Measurements from ENCODE around the gene FYN.

Gene FYN

DNA sequence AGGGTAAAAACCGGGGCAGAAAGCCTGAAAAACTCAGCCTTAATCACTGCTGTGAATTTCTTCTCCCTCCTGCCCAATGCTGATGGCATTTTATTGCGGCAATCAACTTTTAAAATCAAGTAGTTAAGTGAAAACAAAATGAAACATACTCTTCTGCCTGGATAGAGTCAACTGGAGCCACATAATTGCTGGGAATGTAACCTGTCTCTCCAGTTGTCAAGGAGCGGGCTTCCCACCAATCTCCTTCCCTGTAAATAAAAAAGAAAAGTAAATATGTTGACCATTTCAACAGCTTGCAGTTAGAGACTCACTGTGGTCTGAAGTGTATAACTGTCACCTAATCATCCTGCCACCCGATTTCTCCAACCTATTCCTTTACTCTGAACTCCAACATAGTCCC is 165.5 kb downstream of the FYN start:
- DNase-seq (ENCODE audit: low spot score): no peak

DNA sequence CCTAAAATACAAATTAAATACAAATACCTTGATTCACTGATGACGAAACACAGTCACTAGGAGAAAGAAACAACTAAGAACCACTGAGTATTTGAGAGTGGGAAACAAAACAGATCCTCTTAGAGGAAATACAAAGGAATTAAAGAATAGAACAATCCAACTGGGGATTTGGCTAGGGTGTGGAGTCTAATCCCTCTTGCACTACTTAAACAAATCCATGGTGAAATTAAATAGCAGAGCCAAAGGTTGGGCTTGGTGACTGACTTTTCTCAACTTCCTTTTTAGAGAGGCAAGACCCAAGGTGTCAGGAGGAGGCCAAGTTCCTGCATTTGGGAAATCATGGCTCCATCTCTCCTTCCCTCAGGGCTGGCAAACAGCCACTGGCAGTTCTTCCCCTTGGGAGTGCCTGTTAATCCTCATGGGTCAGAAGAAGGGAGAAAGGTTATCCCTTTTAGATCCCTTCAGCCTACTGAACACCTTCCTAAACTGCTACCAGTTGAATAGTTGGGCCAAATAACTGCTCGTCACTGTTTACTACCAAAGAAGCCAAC is 166.3 kb downstream of the FYN start:
- DNase-seq (ENCODE audit: low spot score): no peak

GRCh38 chr6:111703723-111704122 is 169.5 kb downstream of the FYN start:
- no peak for DNase-seq (ENCODE audit: low spot score)

- no peak for DNase-seq (ENCODE audit: low spot score)
Observed at GRCh38 chr6:111702268-111702667, 171.0 kb downstream of the FYN start.

DNA sequence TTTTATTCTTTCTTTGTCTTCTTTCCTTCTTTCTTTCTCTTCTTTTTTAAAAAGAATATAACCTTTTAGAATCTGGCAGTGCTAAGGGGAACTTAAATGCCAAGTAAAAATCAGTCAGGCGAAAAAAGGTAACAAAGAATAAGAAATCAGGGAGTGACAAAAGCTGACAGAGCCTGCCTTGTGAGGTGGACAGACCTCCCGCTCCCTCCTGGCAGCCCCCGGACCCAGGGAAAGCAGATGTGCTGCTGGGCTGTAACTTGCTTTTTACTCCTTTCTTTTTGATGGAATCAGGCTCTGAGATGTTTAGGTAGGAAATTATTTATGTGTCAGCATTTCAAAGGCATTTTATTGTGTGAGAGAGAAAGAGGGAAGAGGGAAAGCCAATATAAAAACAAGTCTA is 172.1 kb downstream of the FYN start:
- DNase-seq (ENCODE audit: low spot score): no peak

DNA sequence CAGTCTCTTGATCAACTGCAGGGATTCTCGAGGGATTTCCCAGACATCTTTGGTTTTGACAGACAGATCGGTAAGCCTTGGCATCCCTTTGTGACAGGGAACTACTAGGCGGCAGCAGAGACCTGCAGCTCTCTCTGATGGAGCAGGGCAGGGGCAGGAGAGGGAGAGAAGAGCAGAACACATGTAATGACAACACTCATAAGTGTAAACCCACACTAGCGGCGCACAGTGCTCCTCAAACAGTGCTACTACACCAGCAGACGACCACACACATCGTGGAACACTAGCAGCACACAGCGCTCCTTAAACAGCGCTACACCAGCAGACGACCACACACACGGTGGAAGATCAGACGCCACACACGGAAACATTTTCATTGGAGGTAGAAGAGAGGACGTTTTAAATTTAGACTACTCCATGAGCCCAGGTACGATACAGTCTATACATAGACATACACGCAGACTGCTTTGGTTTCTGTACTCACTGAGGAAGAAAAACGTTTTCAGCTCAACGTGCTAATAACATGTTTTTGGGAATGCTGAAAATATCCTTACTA is 173.0 kb downstream of the FYN start:
- DNase-seq (ENCODE audit: low spot score): no peak

DNA sequence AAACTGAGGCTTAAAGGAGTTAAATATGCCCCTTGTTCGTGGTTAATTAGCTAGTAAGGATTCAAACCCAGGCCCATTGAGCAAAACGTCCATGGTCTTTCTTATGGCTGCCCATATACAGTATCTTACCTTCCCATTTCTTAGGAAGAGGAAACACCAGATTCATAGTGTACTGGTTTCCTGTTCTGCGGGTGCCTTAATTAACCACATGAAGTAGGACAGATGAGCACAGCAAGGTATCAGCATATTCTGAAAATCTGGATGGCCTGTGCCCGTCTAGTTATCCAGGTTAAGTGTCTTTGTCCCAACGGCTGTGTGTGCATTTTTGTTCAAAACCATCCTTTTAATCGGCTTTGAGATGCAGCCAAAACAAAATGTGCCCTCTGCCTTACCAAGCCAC is 174.1 kb downstream of the FYN start:
- no peak for DNase-seq (ENCODE audit: low spot score)

- DNase-seq (ENCODE audit: low spot score): no peak
Observed at GRCh38 chr6:111696814-111697213, 176.4 kb downstream of the FYN start.

DNA sequence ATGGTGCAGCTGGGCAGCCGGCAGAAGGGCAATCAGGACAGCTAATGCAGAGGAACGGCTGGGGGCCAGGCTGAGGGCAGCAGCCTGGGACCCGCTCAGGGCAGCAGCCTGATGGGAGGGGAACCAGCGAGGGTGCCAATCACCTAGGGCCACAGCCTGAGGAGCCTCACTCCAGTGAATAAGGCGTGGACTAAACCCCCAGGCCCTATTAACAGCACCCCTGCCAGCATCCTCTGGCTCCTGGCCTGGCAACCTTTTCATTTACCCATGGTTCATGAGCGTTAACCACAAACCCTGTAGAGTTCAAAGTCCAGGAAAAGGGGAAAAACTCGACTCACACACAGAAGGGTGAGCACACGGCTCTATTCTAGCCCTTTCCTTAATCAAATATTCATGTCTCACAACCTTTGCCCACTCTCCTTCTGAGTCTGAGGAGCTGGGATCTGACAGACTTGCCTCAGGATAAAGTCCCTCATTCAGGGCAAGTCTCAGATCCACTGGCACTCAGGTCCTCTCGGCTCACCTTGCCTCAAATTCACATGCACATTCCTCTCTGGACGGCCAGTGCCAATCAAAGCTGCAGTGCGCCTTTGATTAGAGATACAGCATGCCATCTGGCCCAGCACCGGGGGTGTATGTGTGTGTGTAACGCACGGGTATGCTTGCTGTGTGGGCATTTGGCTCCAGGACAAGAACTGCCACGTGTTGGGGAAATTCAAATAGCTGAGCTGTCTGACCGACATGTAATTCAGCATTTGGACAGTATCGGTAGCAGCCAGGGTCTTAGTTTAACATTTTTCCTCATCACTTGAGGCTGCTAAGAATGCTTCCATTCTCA is 180.7 kb downstream of the FYN start:
- DNase-seq (ENCODE audit: low spot score): no peak

- DNase-seq (ENCODE audit: low spot score): no peak
Observed at GRCh38 chr6:111691345-111692225, 181.7 kb downstream of the FYN start.

GRCh38 chr6:111689946-111690345 is 183.3 kb downstream of the FYN start:
- DNase-seq (ENCODE audit: low spot score): no peak

DNA sequence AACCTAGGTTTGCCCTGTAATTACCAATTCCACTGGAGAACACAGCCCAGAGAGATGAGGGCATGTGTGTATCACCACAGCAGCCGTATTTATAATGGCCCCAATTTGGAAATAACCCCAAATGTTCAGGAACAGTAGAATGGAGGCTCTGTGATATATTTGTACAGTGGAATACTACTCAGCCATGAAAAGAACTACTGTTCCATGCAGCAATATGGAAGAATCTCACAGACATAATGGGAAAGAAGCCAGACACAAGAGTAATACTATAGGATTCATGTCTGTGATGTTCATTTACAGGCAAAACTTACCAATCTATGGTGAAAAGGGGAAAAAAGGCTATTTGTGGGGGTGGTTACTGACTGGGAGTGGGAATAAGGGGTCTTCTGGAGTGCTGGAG is 183.8 kb downstream of the FYN start:
- DNase-seq (ENCODE audit: low spot score): no peak

DNA sequence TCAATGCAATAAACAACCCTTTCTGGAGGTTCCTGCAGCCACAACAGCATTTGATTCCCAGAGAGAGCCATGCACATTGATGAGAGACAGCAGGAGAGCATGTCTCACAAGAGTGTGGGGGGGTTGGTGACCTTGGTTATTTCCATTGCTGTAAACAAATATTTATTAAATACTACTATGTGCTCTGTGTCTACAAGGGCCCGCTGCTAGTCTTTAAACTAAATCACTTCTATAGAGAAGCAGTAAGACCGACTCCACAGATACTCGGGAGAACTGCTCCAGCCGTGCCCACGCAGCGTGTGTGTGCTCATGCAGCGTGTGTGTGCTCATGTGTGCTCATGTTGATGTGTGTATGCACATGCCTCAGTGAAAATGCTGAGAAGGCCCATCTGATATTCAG is 184.9 kb downstream of the FYN start:
- DNase-seq (ENCODE audit: low spot score): no peak

DNA sequence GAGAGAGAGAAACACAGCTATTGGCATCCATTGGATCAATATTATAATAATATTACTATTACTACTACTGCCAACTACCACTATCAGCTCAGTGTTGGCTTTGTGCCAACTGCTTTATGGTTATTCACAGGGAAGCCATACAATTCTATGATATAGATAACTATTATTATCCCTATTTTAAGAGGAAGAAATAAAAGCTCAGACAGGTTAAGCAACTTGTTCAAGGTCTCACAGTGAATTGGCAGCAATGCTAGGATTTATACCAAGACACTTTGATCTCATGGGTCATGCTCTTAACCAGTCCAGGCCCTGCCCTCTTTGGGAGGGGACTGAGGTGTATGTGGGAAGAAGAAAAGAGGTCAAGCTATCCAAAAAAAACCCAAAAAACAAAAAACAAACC is 185.6 kb downstream of the FYN start:
- DNase-seq (ENCODE audit: low spot score): no peak

- DNase-seq (ENCODE audit: low spot score): no peak
Observed at GRCh38 chr6:111686932-111687266, 186.4 kb downstream of the FYN start.

DNA sequence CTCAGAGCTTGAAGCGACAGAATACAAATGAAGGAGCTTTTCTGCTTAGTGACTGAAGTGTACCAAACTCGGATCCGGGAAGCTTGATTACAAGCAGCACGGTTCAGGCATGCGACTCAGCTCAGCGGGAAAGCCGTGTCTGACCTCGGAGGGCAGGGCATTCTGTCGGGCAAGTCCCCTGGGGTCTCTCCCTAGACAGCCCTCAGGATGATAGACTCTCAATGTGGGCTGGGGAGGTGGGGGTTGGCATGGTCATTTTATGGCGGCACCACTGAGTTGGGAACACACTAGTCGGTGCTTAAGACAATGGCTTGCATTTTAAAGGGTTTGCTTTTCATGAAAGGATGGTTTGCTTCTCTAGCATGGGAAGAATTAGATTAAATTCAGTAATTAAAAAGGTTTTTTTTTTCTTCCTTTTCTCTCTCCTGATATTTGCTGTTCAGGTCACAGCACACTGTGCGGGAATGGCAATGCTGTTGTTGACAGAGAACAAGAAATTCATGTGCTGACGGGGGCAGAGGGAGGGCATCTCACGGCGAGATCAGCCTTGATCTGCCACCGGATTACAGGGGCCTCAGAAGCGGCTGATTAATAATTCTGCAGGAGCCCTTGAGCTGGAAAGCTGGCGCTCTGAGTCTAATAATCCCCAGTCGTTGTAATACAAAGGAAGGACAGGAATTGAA is 186.9 kb downstream of the FYN start:
- no peak for DNase-seq (ENCODE audit: low spot score)

- DNase-seq (ENCODE audit: low spot score): no peak
Observed at GRCh38 chr6:111685526-111685925, 187.7 kb downstream of the FYN start.

DNA sequence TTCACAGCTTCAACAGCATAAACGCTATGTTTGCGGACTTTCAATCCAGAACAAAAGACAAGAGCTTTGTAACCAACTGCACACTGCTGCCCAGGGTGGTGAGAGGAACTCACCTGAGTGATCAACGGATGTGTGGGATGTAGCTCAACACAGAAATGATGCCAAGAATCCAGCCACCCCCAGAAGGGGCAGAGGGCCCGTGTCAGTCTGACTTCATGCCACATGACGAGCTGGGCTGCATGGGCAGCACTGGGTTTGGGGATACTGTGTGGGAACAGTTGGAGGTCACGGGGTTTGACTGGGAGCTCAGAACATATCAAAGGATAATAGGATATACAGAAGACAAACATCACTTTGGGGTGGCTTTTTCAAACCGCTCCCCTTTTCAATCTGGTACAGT is 188.2 kb downstream of the FYN start:
- DNase-seq (ENCODE audit: low spot score): no peak

DNA sequence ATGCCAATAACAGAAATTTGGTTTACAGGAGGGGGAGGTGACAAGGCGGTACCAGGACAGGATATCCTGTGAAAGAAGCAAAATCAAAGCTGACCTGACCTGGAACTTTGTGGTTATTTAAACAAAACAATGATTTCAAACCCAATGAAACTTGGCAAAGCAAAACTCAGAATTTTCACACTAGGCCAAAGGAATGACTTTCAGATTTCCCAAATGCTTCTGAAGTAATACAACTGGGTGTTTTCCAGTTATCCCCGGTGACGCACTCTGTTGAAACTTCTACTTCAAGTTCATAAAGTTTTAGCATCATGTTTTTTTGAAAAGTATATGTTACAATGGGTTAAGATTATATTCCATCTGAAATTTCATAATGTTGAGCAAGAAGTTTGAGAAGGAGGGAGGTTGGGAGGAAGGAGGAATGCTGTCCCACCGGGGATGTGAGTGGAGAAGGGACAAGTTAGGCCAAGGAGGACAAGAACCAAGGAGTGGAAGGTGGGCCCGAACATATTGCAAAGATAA is 189.4 kb downstream of the FYN start:
- no peak for DNase-seq (ENCODE audit: low spot score)

GRCh38 chr6:111683157-111683556 is 190.1 kb downstream of the FYN start:
- no peak for DNase-seq (ENCODE audit: low spot score)

GRCh38 chr6:111681860-111682259 is 191.4 kb downstream of the FYN start:
- no peak for DNase-seq (ENCODE audit: low spot score)

Data from pons (tissue), 1 donor.